Breast epithelium (tissue), 4 donors: ENCODE results near the gene PIGU. TPM values are rescaled to one million over a fixed set of nuclear protein-coding genes. Genes with fewer than 3 reads are reported as not detected.
A peak's percentile ranks its signal among the peaks of the same experiment; 100 is the strongest.

ENCODE experiments used
- DNase-seq, 2 donors: peaks; one replicate each; pipeline ENCODE4 v3.0.0-alpha.2; 2019; ENCODE audit warnings: low spot score in 2 of 2
- H3K27ac ChIP-seq, 2 donors: fragments of 200-600 bp; sonication (generic) in 1 of 2; one replicate each; pipeline ENCODE4 v1.5.1; 2016 to 2019; ENCODE audit warnings: mild to moderate bottlenecking in 1 of 2
- H3K27me3 ChIP-seq, 2 donors: fragments of 200-600 bp; sonication (generic) in 1 of 2; one replicate each; pipeline versions ENCODE4 v1.5.1 to v1.6.0; 2017 to 2019; ENCODE audit warnings: control low read depth in 1 of 2, mild to moderate bottlenecking in 1 of 2
- H3K36me3 ChIP-seq: fragments of 200-600 bp; one replicate; pipeline ENCODE4 v1.5.1; 2019
- H3K4me1 ChIP-seq, 2 donors: fragments of 200-600 bp; sonication (generic); one replicate each; pipeline ENCODE4 v1.5.1; 2016 to 2019; ENCODE audit warnings: control low read depth in 1 of 2
- H3K4me3 ChIP-seq, 3 donors: fragments of 200-600 bp; sonication (generic); 1 replicate in 2 of 3; 2 replicates in 1 of 3; pipeline ENCODE4 v1.5.1; 2016 to 2019; ENCODE audit warnings: mild to moderate bottlenecking in 3 of 3, moderate library complexity in 2 of 3
- H3K9me3 ChIP-seq, 2 donors: fragments of 200-600 bp; sonication (generic) in 1 of 2; one replicate each; pipeline ENCODE4 v1.5.1; 2016 to 2019; ENCODE audit warnings: control low read depth in 1 of 2
- CTCF ChIP-seq, 3 donors: fragments of 450-650 bp; IDR thresholded peaks; one replicate each; pipeline ENCODE4 v1.5.1; 2016 to 2017; ENCODE audit warnings: antibody characterized with exemption in 3 of 3, mild to moderate bottlenecking in 3 of 3, moderate library complexity in 3 of 3
- POLR2A ChIP-seq: fragments of 450-650 bp; IDR thresholded peaks from one replicate; pipeline ENCODE4 v1.6.1; 2016; ENCODE audit warnings: antibody characterized with exemption, mild to moderate bottlenecking, moderate library complexity
- POLR2AphosphoS5 ChIP-seq, 3 donors: sonication (generic); formaldehyde crosslinking; IDR thresholded peaks; one replicate each; pipeline ENCODE4 v1.6.1; 2017; ENCODE audit warnings: antibody characterized with exemption in 3 of 3
- intact Hi-C: fragments of 100-400 bp; cut with DNase I; formaldehyde crosslinking; loops from one replicate; pipeline ENCODE4 v1.15.1; 2023; ENCODE audit warnings: low total_unique reads
- total RNA-seq, 3 donors: library from RNA; depleted of rRNA; stranded (reverse); fragments of >200 nt; gene quantifications; one replicate each; pipeline ENCODE4 v1.1.0, GENCODE V29; 2016

PIGU gene
- total RNA-seq, 3 donors from 2014 or later: 7.4 to 16.1 (median 15.8) TPM

GRCh38 chr20:34629342-34629741, 47.5 kb downstream of the PIGU start:
- no peaks in the 10 kb centered on the region for H3K27me3 ChIP-seq
- no peaks in the 10 kb centered on the region for H3K9me3 ChIP-seq
- no peak overlapping the region for H3K4me3 ChIP-seq
- no peaks in the 10 kb centered on the region for H3K36me3 ChIP-seq
- no peaks in the 10 kb centered on the region for H3K4me1 ChIP-seq
- H3K27ac ChIP-seq: no peak overlapping the region
- no peak for DNase-seq
- intact Hi-C loops: no loop called here
- TF ChIP-seq CTCF (IDR thresholded peaks at IDR 0.05) (no peak), POLR2AphosphoS5 (IDR thresholded peaks at IDR 0.05) (no peak), POLR2A (no peak)

- Histone ChIP-seq H3K9me3 (no peaks in the 10 kb centered on the region), H3K4me3 (no peak overlapping the region), H3K27ac (no peak overlapping the region), H3K4me1 (no peaks in the 10 kb centered on the region), H3K27me3 (no peaks in the 10 kb centered on the region), H3K36me3 (no peaks in the 10 kb centered on the region)
- intact Hi-C loops: no loop called here
- TF ChIP-seq POLR2A (no peak), POLR2AphosphoS5 (IDR thresholded peaks at IDR 0.05) (no peak), CTCF (IDR thresholded peaks at IDR 0.05) (no peak)
- DNase-seq: no peak
Observed at GRCh38 chr20:34628026-34628425, 48.9 kb downstream of the PIGU start.

GRCh38 chr20:34627458-34627857, 49.4 kb downstream of the PIGU start:
- Histone ChIP-seq H3K27ac (no peak overlapping the region), H3K4me3 (no peak overlapping the region), H3K27me3 (no peaks in the 10 kb centered on the region), H3K36me3 (no peaks in the 10 kb centered on the region), H3K4me1 (no peaks in the 10 kb centered on the region), H3K9me3 (no peaks in the 10 kb centered on the region)
- intact Hi-C loops: no loop called here
- DNase-seq: no peak
- TF ChIP-seq POLR2A (no peak), CTCF (IDR thresholded peaks at IDR 0.05) (no peak)

- no peak for DNase-seq
- intact Hi-C loops: no loop called here
- H3K4me3 ChIP-seq: no peak overlapping the region
- no peak for TF ChIP-seq POLR2A
- TF ChIP-seq CTCF (IDR thresholded peaks at IDR 0.05): no peak
- TF ChIP-seq POLR2AphosphoS5 (IDR thresholded peaks at IDR 0.05): no peak
- H3K36me3 ChIP-seq: no peaks in the 10 kb centered on the region
- H3K9me3 ChIP-seq: no peaks in the 10 kb centered on the region
- no peaks in the 10 kb centered on the region for H3K4me1 ChIP-seq
- no peaks in the 10 kb centered on the region for H3K27me3 ChIP-seq
- no peak overlapping the region for H3K27ac ChIP-seq
Observed at GRCh38 chr20:34626992-34627391, 49.9 kb downstream of the PIGU start.

GRCh38 chr20:34624629-34625028, 52.3 kb downstream of the PIGU start:
- Histone ChIP-seq H3K9me3 (no peaks in the 10 kb centered on the region), H3K36me3 (no peaks in the 10 kb centered on the region), H3K4me1 (no peaks in the 10 kb centered on the region), H3K27ac (peak overlapping the region in 1 of 2 donors; percentile 40), H3K27me3 (no peaks in the 10 kb centered on the region), H3K4me3 (no peak overlapping the region)
- peak; percentile 58 to 62 for DNase-seq
- TF ChIP-seq POLR2AphosphoS5 (IDR thresholded peaks at IDR 0.05) (no peak), CTCF (IDR thresholded peaks at IDR 0.05) (no peak), POLR2A (no peak)
- intact Hi-C loops: no loop called here
